Body of pancreas (tissue), 4 donors: ENCODE data around the gene LCK.

Experiments used
- POLR2A ChIP-seq, 3 donors: fragments of 450-650 bp; IDR thresholded peaks; one replicate each; pipeline ENCODE4 v1.6.1; 2016; ENCODE audit warnings: antibody characterized with exemption in 3 of 3, mild to moderate bottlenecking in 2 of 3
- TF ChIP-seq, protein P1 (sequence below), 7 experiments: fragments of 450-650 bp in 4 of 7; fragments of 200-600 bp in 3 of 7; sonication (generic) in 3 of 7; IDR thresholded peaks; one replicate each; pipeline ENCODE4 v1.5.1; 2016 to 2019; ENCODE audit warnings: antibody characterized with exemption in 7 of 7

DNA sequence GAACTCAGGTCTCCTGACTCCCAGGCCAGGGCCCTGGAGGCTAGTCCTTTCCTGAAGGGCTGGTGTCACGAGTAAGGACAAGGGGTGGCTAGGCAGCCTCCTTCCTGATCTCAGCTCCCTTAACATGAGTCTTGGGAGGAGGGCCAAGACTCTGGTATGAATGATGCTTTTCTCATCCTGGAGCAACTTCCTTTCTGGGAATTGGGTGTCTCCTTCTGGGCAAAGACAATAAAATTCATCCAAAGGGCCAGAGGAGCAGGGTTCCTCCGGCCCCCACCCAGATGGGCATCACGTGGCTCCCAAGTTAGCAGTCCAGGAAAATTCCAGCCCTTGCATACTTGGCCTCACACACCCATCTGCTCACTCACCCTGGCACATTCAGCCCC lies 4.2 kb upstream of the LCK start, which contains the start of gene FAM167B:
- TF ChIP-seq, protein P1, sequence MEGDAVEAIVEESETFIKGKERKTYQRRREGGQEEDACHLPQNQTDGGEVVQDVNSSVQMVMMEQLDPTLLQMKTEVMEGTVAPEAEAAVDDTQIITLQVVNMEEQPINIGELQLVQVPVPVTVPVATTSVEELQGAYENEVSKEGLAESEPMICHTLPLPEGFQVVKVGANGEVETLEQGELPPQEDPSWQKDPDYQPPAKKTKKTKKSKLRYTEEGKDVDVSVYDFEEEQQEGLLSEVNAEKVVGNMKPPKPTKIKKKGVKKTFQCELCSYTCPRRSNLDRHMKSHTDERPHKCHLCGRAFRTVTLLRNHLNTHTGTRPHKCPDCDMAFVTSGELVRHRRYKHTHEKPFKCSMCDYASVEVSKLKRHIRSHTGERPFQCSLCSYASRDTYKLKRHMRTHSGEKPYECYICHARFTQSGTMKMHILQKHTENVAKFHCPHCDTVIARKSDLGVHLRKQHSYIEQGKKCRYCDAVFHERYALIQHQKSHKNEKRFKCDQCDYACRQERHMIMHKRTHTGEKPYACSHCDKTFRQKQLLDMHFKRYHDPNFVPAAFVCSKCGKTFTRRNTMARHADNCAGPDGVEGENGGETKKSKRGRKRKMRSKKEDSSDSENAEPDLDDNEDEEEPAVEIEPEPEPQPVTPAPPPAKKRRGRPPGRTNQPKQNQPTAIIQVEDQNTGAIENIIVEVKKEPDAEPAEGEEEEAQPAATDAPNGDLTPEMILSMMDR (IDR thresholded peaks at IDR 0.05) = no peak
- TF ChIP-seq POLR2A (IDR thresholded peaks at IDR 0.05) = no peak
